Upper lobe of left lung (tissue), 4 donors: ENCODE measurements around the gene MYB.

Experiments used
- POLR2A ChIP-seq, 4 donors: fragments of 450-650 bp; IDR thresholded peaks; one replicate each; pipeline ENCODE4 v1.5.1; 2016 to 2017; ENCODE audit warnings: antibody characterized with exemption in 4 of 4, mild to moderate bottlenecking in 2 of 4
- TF ChIP-seq, protein P1 (sequence below), 6 experiments: fragments of 450-650 bp in 4 of 6; fragments of 200-600 bp in 2 of 6; sonication (generic) in 2 of 6; IDR thresholded peaks; one replicate each; pipeline ENCODE4 v1.5.1; 2016 to 2019; ENCODE audit warnings: antibody characterized with exemption in 6 of 6

DNA sequence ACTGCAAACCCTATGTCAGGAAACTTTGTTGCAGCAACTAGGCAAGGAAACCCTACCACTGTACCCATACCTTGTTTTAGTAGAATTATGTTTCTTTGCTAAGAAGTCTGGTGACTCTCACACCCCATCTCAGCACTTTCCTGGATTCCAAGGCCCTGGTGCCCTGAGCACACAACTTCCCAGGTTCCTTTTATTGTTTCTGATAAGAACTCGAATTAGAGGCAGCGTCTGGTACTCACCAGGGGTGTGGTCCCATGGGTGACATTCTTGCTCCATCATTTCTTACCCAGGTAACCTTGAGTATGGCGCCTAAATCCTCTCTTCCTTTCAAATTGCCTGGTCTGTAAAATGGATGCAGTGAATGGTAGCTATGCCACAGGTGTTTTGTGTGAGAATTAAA is 34.1 kb downstream of the MYB start:
- TF ChIP-seq, protein P1, sequence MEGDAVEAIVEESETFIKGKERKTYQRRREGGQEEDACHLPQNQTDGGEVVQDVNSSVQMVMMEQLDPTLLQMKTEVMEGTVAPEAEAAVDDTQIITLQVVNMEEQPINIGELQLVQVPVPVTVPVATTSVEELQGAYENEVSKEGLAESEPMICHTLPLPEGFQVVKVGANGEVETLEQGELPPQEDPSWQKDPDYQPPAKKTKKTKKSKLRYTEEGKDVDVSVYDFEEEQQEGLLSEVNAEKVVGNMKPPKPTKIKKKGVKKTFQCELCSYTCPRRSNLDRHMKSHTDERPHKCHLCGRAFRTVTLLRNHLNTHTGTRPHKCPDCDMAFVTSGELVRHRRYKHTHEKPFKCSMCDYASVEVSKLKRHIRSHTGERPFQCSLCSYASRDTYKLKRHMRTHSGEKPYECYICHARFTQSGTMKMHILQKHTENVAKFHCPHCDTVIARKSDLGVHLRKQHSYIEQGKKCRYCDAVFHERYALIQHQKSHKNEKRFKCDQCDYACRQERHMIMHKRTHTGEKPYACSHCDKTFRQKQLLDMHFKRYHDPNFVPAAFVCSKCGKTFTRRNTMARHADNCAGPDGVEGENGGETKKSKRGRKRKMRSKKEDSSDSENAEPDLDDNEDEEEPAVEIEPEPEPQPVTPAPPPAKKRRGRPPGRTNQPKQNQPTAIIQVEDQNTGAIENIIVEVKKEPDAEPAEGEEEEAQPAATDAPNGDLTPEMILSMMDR (IDR thresholded peaks at IDR 0.05), result no peak
- TF ChIP-seq POLR2A (IDR thresholded peaks at IDR 0.05), result no peak
